ENCODE results near the gene ATP2C1.
A peak's percentile ranks its signal among the peaks of the same experiment; 100 is the strongest.

The ATP2C1 gene

DNA sequence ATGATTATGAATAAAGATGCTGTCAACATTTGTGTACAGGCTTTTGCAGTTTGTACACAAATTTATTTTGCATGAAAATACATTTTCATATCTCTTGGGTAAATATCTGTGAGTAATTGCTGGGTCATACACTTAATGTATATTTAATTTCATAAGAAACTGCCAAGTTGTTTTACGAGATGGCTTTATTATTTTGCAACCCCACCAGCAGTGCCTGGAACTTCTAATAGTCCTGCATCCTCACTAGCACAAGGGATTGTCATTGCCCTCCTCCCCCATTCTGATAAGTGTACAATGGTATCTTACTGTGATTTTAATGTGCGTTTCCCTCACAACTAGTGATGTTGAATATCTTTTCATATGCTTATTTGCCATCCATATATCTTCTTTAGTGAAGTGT lies 87.6 kb downstream of the ATP2C1 start:
- no peak for DNase-seq (ENCODE audit: low read depth)

GRCh38 chr3:130990282-130990681 lies 96.4 kb downstream of the ATP2C1 start:
- no peak for DNase-seq (ENCODE audit: low read depth)

DNA sequence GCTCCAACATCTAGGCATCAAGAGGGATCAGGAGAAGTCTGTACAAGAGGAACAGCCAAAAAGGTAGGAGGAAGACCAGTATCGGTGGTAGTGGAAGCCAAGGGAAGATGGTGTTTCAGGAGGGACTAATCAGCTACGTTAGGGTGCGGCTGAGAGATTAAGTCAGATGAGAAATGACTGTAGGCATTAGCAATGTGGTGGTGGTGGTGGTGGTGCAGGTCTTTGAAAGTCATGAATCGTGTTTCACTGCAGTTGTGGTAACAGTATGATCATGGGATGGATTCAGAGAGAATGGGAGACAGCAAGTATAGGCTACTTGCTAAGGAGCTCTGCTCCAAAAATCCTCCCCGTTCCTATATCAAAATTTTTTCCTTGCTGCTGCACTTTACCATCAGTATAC lies 97.2 kb downstream of the ATP2C1 start:
- DNase-seq (ENCODE audit: low read depth): no peak

DNA sequence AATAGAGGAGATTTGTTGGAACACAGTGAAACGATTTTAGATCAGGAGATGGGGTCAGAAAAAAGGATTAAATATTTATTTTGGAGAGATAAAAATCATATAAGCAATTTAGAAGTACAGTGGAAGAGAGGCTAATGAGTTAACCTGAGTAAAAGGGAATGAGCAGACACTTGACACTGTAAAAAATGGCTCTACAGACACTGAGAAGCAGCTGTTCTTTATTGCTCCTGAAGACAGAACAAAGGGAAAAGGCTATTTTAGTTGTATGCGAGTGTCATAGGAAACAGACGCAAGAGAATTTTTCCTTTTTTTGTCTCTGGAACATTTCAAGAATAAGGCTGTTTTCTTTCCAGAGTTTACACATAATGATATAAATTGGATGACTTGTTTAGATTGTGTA lies 98.5 kb downstream of the ATP2C1 start:
- DNase-seq (ENCODE audit: low read depth): no peak

- DNase-seq (ENCODE audit: low read depth): peak; percentile 87
Observed at GRCh38 chr3:130997289-130997688, 103.4 kb downstream of the ATP2C1 start.

- no peak for DNase-seq (ENCODE audit: low read depth)
Observed at GRCh38 chr3:131001071-131001470, 107.2 kb downstream of the ATP2C1 start.

- no peak for DNase-seq (ENCODE audit: low read depth)
Observed at GRCh38 chr3:131004603-131005002, 110.7 kb downstream of the ATP2C1 start.

DNA sequence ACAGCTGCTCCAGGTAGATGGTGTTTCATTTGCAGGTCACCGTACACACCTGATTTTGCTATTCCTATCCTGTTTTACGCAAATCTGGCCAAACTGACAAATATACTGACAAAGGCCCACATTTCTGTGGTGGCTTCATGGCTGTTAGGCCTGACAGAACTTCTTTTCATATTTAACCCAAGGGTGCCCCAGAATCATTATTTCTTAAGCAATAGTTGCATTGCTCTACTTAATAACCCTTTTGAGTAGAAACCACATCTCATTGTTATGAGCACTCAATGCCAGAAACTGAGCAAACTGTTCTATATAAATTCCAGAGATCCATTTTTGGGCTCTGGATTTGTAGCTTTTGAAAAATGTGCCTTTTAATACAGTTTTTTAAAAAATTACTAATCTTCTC lies 113.4 kb downstream of the ATP2C1 start:
- DNase-seq (ENCODE audit: low read depth): no peak

GRCh38 chr3:131007782-131008181 lies 113.9 kb downstream of the ATP2C1 start:
- DNase-seq (ENCODE audit: low read depth): peak; percentile 42

DNA sequence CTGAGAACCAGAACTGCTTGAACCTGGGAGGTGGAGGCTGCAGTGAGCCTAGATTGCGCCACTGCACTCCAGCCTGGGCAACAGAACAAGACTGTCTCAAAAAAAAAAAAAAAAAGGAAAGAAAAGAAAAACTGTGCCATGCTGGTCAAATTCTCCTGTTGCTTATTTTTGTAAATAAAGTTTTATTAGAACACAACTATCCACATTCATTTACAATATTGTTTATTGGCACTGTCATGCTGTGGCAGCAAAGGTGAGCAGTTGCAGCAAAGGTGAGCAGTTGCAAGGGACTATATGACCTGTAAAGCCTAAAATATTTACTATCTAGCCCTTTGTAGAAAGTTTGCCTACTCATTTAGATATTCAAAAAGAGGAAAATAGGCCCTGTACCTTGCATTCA lies 114.4 kb downstream of the ATP2C1 start:
- DNase-seq (ENCODE audit: low read depth): no peak

- DNase-seq (ENCODE audit: low read depth): no peak
Observed at GRCh38 chr3:131009698-131010097, 115.8 kb downstream of the ATP2C1 start.

- no peak for DNase-seq (ENCODE audit: low read depth)
Observed at GRCh38 chr3:131018970-131019369, 125.1 kb downstream of the ATP2C1 start.

DNA sequence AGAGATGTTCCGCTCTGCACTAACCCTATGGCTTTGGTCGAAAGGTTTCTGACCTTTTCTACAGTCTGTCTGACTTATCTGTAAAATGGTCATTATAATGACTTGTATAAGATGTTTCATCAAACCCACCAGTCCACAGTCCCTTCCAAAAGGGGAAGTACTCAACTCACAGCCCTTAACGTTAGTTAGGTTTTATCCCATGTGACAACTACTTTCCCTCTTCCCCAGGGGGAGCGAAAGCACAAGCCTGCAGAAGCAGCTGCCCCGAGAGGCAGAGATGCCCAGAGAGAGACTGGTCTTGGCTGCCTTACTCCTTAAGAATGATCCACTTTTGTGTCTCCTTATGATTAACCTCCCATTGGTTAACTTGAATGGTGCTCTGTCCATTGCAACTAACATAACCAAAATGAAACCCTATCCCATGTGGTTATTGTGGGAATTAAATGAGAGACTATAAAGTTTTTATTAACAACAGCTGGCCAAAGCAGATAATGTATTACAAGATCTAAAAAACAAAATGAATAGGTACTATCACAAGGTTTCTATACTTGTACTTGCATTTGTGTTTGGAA lies 126.3 kb downstream of the ATP2C1 start:
- DNase-seq (ENCODE audit: low read depth): no peak

DNA sequence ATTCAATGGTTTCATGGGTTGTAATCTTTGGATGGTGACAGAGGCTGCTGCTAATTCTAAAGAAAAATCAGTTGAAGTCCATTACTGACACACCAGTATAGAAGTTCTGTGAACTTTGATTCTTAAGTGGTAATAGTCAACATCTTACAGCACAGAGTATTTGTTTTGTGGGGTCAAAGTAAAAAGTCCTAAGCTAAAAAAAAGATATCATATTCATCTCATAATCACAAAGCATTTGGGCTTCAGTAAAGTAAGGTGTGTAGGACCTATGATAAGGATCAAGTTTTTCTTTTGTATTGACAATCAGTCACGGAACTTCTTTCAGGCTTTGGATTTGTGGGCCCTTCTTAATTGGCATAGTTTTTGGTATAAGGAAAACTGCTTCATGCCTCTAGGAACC lies 131.7 kb downstream of the ATP2C1 start:
- no peak for DNase-seq (ENCODE audit: low read depth)

- DNase-seq (ENCODE audit: low read depth): peak; percentile 72
Observed at GRCh38 chr3:131026321-131027151, 132.7 kb downstream of the ATP2C1 start, which contains the start of the genes ASTE1 and NEK11. TSS of gene ASTE1 (minus strand) at chr3:131026825. CDS start at chr3:131025306, 1,519 bp downstream. TSS of gene NEK11 (plus strand) at chr3:131026877. CDS start at chr3:131029709, 2,832 bp downstream.

- no peak for DNase-seq (ENCODE audit: low read depth)
Observed at GRCh38 chr3:131028844-131029243, 135.0 kb downstream of the ATP2C1 start.

GRCh38 chr3:131031660-131032059 lies 137.8 kb downstream of the ATP2C1 start:
- DNase-seq (ENCODE audit: low read depth): no peak

DNA sequence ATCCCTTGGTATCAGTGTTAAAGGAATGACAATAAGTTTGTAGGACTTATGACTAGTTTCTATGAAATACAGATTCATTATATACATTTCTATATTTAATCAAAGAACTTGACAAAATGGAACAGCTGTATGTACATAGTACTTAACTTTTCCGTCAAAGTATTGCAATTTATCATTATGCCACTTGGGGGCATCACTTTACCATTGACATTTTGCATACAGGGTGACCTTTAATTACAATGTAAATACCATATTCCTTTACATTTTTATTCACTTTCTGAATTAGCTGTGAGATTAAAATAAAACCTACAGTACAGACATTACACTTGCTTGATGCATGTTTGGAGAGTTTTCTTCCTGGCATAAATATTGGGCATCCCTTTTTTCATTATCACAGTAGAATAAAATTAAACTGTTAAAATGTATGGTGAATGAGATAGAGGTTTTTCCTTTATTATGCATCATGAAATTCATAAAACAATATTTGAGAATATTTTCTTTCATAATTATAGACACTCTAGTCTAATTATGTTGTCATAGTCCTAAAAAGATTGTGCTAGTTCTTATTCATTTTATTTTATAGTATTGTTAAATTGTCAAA lies 139.7 kb downstream of the ATP2C1 start:
- peak; percentile 44 for DNase-seq (ENCODE audit: low read depth)

DNA sequence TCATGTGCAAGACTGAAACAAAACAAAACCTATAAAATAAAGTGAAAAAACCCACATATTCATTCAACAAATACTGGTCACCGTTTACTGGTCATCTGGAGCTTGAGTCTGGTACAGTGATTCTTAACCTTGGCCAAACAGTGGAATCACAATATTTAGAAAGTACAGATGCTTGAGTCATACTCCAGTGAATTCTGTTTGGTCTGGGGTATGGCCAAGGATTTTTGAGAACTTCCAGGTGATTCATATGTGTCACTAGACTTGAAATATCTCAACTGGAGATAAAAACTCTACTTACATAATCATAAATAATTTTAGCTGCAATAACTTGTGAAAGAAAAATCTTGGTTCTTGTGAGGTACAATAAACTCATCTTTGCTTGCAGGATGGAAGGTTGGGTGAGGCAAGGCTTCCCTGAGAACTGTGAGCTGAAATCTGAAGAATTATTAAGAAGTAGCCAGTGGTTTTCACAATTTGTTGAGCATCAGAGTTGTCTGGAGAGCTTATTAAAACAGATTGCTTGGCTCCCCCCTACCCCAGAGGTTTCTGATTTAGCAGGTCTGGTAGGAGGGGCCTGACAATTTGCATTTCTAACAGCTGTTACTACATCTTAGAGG lies 142.4 kb downstream of the ATP2C1 start:
- DNase-seq (ENCODE audit: low read depth): peak; percentile 88

DNA sequence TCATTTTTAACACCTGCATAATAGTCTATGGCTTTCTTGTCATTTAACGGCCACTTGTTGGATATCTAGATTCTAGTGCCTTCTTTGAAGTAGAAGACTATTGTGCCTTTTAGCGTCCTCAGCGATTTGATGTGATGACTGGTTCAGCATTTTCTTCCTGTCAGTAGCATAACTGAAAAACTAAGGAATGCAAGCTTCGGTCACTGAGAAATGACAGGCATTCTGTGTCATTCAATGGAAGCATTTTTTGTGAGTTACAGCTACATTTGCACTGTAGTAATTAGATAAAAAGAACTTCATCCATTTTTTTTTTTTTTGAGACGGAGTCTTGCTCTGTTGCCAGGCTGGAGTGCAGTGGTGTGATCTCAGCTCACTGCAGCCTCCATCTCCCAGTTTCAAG lies 143.1 kb downstream of the ATP2C1 start:
- no peak for DNase-seq (ENCODE audit: low read depth)

GRCh38 chr3:131038326-131038725 lies 144.4 kb downstream of the ATP2C1 start:
- no peak for DNase-seq (ENCODE audit: low read depth)

DNA sequence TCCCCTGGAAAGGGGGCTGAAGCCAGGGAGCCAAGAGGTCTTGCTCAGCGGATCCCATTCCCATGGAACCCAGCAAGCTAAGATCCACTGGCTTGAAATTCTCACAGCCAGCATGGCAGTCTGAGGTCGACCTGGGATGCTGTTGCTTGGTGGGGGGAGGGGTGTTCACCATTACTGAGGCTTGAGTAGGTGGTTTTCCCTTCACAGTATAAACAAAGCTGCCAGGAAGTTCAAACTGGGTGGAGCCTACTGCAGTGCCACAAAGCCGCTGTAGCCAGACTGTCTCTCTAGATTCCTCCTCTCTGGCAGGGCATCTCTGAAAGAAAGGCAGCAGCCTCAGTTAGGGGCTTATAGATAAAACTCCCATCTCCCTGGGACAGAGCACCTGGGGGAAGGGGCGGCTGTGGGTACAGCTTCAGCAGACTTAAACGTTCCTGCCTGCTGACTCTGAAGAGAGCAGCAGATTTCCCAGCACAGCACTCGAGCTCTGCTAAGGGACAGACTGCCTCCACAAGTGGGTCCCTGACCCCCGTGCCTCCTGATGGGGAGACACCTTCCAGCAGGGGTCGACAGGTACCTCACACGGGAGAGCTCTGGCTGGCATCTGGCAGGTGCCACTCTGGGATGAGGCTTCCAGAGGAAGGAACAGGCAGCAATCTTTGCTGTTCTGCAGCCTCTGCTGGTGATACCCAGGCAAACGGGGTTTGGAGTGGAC lies 148.5 kb downstream of the ATP2C1 start:
- DNase-seq (ENCODE audit: low read depth): peak; percentile 14
